GM06990 (cell line): ENCODE measurements around the gene ENOPH1.
"Not testable (repeated sequence)": the region's sequence is repeated elsewhere in the genome, so short reads cannot be mapped to it uniquely, and the experiment has no call there.

Experiments used
- DNase-seq: peaks from one replicate; pipeline ENCODE4 v3.0.0-alpha.2; 2011; ENCODE audit not compliant: insufficient read length; ENCODE audit errors: extremely low read depth
- H3K27me3 ChIP-seq: replicated peaks from 2 replicates; pipeline ENCODE4 v1.6.0; 2011; ENCODE audit warnings: low read length; ENCODE audit not compliant: control insufficient read depth, insufficient read depth
- H3K36me3 ChIP-seq: 2 replicates; pipeline ENCODE4 v1.5.1; 2011; ENCODE audit warnings: low read length; ENCODE audit not compliant: control insufficient read depth, insufficient read depth
- H3K4me3 ChIP-seq: replicated peaks from 2 replicates; pipeline ENCODE4 v1.5.1; 2011; ENCODE audit warnings: low read depth, mild to moderate bottlenecking, control low read depth, low read length
- CTCF ChIP-seq: IDR thresholded peaks from 2 replicates; pipeline ENCODE4 v1.5.1; 2011; ENCODE audit warnings: low read length, control low read depth, mild to moderate bottlenecking, inconsistent platforms; ENCODE audit not compliant: insufficient read depth, poor library complexity, severe bottlenecking

Gene ENOPH1

DNA sequence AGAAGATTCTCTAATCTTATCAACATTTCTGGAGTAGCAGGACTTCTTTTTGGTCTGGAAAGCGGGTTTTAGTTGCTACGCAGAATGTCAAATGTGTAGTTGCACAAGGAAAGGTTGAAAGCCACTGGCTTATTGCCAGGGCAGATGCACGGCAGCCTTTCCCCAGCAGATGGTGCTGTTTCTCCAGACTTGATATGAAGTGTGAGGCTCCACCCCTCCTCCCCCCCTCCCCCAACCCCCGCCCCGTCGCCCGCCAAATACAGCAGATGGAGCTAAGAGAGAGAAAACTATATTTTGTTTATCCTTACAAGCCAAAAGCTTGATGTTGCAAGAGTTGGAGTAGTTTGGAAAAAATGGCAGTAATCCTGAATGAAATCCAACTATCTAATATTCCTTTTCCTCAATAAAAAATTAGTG lies 32.0 kb downstream of the ENOPH1 start:
- H3K36me3 ChIP-seq = peaks cover 8% of the 10 kb centered on the region
- TF ChIP-seq CTCF = peak; percentile 81
- H3K27me3 ChIP-seq = no peaks in the 10 kb centered on the region
- DNase-seq = peak; percentile 33
- no peak overlapping the region for H3K4me3 ChIP-seq

GRCh38 chr4:82463221-82463620 lies 32.8 kb downstream of the ENOPH1 start:
- no peak for TF ChIP-seq CTCF
- Histone ChIP-seq H3K4me3 (no peak overlapping the region), H3K27me3 (no peaks in the 10 kb centered on the region), H3K36me3 (peaks cover 8% of the 10 kb centered on the region)
- no peak for DNase-seq

DNA sequence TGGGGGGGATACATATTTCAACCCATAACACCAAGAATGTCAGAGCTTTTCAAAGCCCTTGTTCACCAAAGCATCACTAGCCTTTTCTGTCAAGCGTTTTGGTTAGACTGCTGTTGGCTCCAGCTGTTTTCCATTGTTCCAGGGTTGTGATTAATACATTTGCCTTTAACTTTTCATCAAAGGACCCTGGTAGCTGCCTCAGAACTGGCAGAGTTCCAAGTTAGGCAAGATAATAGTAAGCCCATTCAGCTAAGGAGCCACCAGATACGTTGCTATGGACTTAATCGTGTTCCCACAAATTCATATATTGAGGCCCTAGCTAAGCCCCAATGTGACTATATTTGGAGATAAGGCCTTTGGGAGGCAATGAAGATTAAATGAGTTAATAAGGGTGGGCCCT lies 37.1 kb downstream of the ENOPH1 start:
- Histone ChIP-seq H3K4me3 (no peak overlapping the region), H3K27me3 (no peaks in the 10 kb centered on the region), H3K36me3 (peaks cover 4% of the 10 kb centered on the region)
- no peak for TF ChIP-seq CTCF
- no peak for DNase-seq

GRCh38 chr4:82469791-82470345 lies 39.5 kb downstream of the ENOPH1 start:
- no peak for TF ChIP-seq CTCF
- H3K36me3 ChIP-seq = no peaks in the 10 kb centered on the region; the same call in 1 of the 2 replicates
- H3K4me3 ChIP-seq = no peak overlapping the region
- no peak for DNase-seq
- no peaks in the 10 kb centered on the region for H3K27me3 ChIP-seq

DNA sequence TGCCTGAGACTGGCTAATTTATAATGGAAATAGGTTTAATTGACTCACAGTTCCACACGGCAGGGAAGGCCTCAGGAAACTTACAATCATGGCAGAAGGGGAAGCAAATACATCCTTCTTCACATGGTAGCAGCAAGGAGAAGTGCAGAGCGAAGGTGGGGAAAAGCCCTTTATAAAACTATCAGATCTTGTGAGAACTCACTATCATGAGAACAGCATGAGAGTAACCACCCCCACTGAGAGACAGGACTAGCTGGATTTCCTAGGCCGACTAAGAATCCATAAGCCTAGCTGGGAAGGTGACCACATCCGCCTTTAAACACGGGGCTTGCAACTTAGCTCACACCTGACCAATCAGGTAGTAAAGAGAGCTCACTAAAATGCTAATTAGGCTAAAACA lies 42.7 kb downstream of the ENOPH1 start:
- not testable (repeated sequence) for DNase-seq, H3K4me3 ChIP-seq, H3K27me3 ChIP-seq, H3K36me3 ChIP-seq

- Histone ChIP-seq H3K27me3 (no peaks in the 10 kb centered on the region), H3K36me3 (no peaks in the 10 kb centered on the region), H3K4me3 (no peak overlapping the region)
- TF ChIP-seq CTCF = no peak
- DNase-seq = no peak
Measured at GRCh38 chr4:82473621-82474164, 43.3 kb downstream of the ENOPH1 start.

DNA sequence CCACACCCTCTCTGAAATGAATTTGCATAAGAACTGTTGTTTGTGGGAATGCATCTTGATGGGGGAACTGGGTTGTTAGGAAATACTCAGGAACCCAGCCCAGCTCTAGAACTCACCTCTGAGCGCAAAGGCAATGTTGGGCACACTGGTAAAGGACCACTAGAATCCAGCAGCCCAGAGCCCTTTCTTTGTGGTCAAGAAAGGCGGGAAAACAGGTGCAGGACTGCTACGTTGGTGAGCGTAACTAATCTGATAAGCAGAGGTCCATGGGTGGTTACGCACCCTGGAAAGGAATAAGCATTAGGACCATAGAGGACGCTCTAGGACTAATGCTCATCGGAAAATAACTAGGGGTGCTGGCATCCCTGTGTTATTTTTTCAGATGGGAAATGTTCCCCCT lies 45.5 kb downstream of the ENOPH1 start:
- not testable (repeated sequence) for H3K4me3 ChIP-seq, H3K27me3 ChIP-seq, DNase-seq, H3K36me3 ChIP-seq

DNA sequence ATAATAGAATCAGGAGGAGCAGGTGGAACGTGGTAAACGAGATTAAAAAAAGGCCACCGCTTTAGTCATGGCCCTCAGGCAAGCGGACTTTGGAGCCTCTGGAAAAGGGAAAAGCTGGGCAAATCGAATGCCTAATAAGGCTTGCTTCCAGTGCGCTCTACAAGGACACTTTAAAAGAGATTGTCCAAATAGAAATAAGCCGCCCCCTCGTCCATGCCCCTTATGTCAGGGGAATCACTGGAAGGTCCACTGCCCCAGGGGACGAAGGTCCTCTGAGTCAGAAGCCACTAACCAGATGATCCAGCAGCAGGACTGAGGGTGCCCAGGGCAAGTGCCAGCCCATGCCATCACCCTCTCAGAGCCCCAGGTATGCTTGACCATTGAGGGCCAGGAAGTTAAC lies 47.1 kb downstream of the ENOPH1 start:
- H3K4me3 ChIP-seq, H3K27me3 ChIP-seq, DNase-seq, H3K36me3 ChIP-seq: not testable (repeated sequence)
